ENCODE results near the gene CAMK2D.

Gene CAMK2D

DNA sequence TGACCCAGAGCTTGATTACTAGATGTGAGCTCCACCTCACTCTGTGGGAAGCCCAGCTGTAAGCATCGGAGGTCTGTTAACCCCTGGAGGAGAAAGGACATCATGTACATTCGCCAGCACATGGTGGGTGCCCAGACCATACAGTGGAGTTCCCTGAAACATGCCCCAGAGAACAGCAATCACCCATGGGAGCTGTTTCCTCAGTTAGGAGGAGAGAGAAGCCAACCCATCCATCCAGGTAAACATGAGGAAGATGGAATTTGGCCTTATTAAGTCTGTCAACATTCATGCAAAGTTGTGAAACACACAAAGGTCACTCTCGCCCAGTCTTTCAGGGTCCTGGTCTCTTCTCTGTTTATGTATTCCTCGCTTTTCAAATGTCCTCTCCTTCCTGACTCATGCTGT lies 357.4 kb downstream of the CAMK2D start:
- DNase-seq (ENCODE audit: low spot score) (no peak), FAIRE-seq (no peak)

All from RCC 7860 (cell line).